Measurements from ENCODE around the gene WDR20. TPM values are rescaled to one million over a fixed set of nuclear protein-coding genes. Genes with fewer than 3 reads are reported as not detected.
"Not testable (repeated sequence)": the region's sequence is repeated elsewhere in the genome, so short reads cannot be mapped to it uniquely, and the experiment has no call there.

WDR20 gene
- total and polyA plus RNA-seq, 2 donors (not counting 1 experiment from before 2014, with no cell fraction given): 12.4 to 64.0 TPM

GRCh38 chr14:102172721-102173120 is 33.0 kb downstream of the WDR20 start:
- H4K20me1 ChIP-seq (ENCODE audit: control insufficient read depth, insufficient read depth, low read length, poor library complexity, severe bottlenecking): peaks cover 60% of the 10 kb centered on the region
- H3K27me3 ChIP-seq (replicated peaks in 1 of 4; ENCODE audit: control extremely low read depth in 1 of 4, control insufficient read depth in 3 of 4, insufficient read depth in 4 of 4, low read length in 3 of 4); POLR2A ChIA-PET; H3K4me3 ChIP-seq (ENCODE audit: control extremely low read depth in 1 of 5, extremely low read depth in 1 of 5, insufficient read depth in 1 of 5, low read depth in 2 of 5, low read length in 4 of 5); H3K9ac ChIP-seq (ENCODE audit: low read length); H3K4me3 Mint-ChIP-seq; H3K9me3 ChIP-seq (ENCODE audit: control extremely low read depth in 1 of 3, control insufficient read depth in 2 of 3, insufficient read depth in 1 of 3, low read length in 2 of 3); ATAC-seq (ENCODE audit: low read depth); H2AFZ ChIP-seq (ENCODE audit: insufficient read depth, low read depth, low read length, poor library complexity, severe bottlenecking); H3K4me1 ChIP-seq (ENCODE audit: control insufficient read depth in 2 of 2, insufficient read depth in 2 of 2, low read length in 2 of 2); H3K9me3 Mint-ChIP-seq (ENCODE audit: insufficient read depth); H3K27me3 Mint-ChIP-seq; CTCF ChIA-PET; H3K27ac ChIP-seq (ENCODE audit: low read length in 2 of 2); intact Hi-C loops (cut with micrococcal nuclease); H3K36me3 ChIP-seq (replicated peaks in 1 of 2; ENCODE audit: control extremely low read depth in 1 of 2, control insufficient read depth in 1 of 2, extremely low read depth in 1 of 2, insufficient read depth in 2 of 2, low read length in 1 of 2); H3K4me2 ChIP-seq (replicated peaks; ENCODE audit: low read depth, low read length, poor library complexity, severe bottlenecking); DNase-seq; H3K27ac Mint-ChIP-seq: not testable (repeated sequence)
- H3K4me1 Mint-ChIP-seq: peaks cover 31% of the 10 kb centered on the region
- peaks cover 83% of the 10 kb centered on the region for H3K79me2 ChIP-seq (ENCODE audit: control insufficient read depth, insufficient read depth, low read length)
- no CpG with 5 or more reads among the region's 31 CpGs for WGBS (ENCODE audit: insufficient coverage)

DNA sequence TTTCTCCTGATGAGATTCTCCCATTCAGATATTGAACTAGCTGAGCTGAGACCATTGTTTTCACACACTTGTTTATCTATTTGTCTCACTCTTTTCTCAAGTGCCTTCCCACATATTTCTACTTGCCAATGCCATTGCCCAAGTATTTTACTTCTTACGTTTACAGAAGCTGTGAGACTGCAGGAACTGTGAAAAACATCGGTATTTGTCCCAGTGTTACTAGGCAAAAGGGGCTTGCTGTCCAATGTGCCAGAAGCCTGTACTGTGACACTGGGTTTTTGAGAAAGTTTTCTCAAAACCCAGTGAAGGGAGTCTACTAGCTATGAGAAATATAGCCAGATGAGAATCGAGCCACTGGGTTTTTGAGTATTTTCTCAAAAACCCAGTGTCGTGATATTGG is 37.5 kb downstream of the WDR20 start:
- H3K9ac ChIP-seq (ENCODE audit: low read length): no peak overlapping the region
- H3K4me2 ChIP-seq (replicated peaks; ENCODE audit: low read depth, low read length, poor library complexity, severe bottlenecking): no peak overlapping the region
- no peak overlapping the region for H3K27ac ChIP-seq (ENCODE audit: low read length in 2 of 2)
- H2AFZ ChIP-seq (ENCODE audit: insufficient read depth, low read depth, low read length, poor library complexity, severe bottlenecking): no peak overlapping the region
- intact Hi-C loops (cut with micrococcal nuclease): no loop called here
- Mint-ChIP-seq H3K4me3 (no peak overlapping the region), H3K27ac (no peak overlapping the region), H3K27me3 (no peaks in the 10 kb centered on the region), H3K9me3 (ENCODE audit: insufficient read depth) (no peaks in the 10 kb centered on the region), H3K4me1 (peaks cover 38% of the 10 kb centered on the region)
- 100% methylated on average over 4 of the region's 4 CpGs for WGBS (ENCODE audit: insufficient coverage)
- peaks cover 85% of the 10 kb centered on the region for H3K79me2 ChIP-seq (ENCODE audit: control insufficient read depth, insufficient read depth, low read length)
- no peak for DNase-seq
- ATAC-seq (ENCODE audit: low read depth): no peak
- POLR2A ChIA-PET: no interaction called here
- CTCF ChIA-PET: no interaction called here
- peaks cover 2 to 3% of the 10 kb centered on the region in 2 experiments for H3K36me3 ChIP-seq (replicated peaks in 1 of 2; ENCODE audit: control extremely low read depth in 1 of 2, control insufficient read depth in 1 of 2, extremely low read depth in 1 of 2, insufficient read depth in 2 of 2, low read length in 1 of 2)
- H3K4me1 ChIP-seq (ENCODE audit: control insufficient read depth in 2 of 2, insufficient read depth in 2 of 2, low read length in 2 of 2): peaks cover 6 to 8% of the 10 kb centered on the region in 2 donors
- H4K20me1 ChIP-seq (ENCODE audit: control insufficient read depth, insufficient read depth, low read length, poor library complexity, severe bottlenecking): peaks cover 74% of the 10 kb centered on the region
- no peak overlapping the region for H3K4me3 ChIP-seq (ENCODE audit: control extremely low read depth in 1 of 5, extremely low read depth in 1 of 5, insufficient read depth in 1 of 5, low read depth in 2 of 5, low read length in 4 of 5)
- TF ChIP-seq EZH2 (IDR thresholded peaks at IDR 0.05; ENCODE audit: borderline replicate concordance, insufficient read depth, low read depth, low read length, poor library complexity, severe bottlenecking): no peak
- TF ChIP-seq, protein P1, sequence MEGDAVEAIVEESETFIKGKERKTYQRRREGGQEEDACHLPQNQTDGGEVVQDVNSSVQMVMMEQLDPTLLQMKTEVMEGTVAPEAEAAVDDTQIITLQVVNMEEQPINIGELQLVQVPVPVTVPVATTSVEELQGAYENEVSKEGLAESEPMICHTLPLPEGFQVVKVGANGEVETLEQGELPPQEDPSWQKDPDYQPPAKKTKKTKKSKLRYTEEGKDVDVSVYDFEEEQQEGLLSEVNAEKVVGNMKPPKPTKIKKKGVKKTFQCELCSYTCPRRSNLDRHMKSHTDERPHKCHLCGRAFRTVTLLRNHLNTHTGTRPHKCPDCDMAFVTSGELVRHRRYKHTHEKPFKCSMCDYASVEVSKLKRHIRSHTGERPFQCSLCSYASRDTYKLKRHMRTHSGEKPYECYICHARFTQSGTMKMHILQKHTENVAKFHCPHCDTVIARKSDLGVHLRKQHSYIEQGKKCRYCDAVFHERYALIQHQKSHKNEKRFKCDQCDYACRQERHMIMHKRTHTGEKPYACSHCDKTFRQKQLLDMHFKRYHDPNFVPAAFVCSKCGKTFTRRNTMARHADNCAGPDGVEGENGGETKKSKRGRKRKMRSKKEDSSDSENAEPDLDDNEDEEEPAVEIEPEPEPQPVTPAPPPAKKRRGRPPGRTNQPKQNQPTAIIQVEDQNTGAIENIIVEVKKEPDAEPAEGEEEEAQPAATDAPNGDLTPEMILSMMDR (IDR thresholded peaks at IDR 0.05): no peak
- H3K9me3 ChIP-seq (ENCODE audit: control extremely low read depth in 1 of 3, control insufficient read depth in 2 of 3, insufficient read depth in 1 of 3, low read length in 2 of 3): peaks cover 0 to 3% (median 0%) of the 10 kb centered on the region in 3 donors
- H3K27me3 ChIP-seq (replicated peaks in 1 of 4; ENCODE audit: control extremely low read depth in 1 of 4, control insufficient read depth in 3 of 4, insufficient read depth in 4 of 4, low read length in 3 of 4): no peaks in the 10 kb centered on the region
